Measurements from ENCODE around the gene FXYD2.

DNA sequence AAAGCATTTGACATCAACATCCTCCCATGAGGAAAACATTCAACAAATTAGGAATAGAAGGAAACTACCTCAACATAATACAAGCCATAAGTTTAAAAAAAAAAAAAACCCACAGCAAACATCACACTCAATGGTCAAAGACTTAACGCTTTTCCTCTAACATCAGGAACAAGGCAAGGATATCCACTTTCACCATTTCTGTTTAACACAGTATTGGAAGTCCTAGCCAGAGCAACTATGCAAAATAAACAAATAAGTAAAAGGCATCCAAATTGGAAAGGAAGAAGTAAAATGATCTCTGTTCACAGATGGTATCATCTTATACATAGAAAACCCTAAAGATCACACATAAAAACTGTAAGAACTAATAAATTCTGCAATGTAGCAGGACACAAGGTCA lies 38.8 kb upstream of the FXYD2 start:
- no peak for TF ChIP-seq CTCF (conservative IDR thresholded peaks at IDR 0.05)
- no peak for TF ChIP-seq ZFX (IDR thresholded peaks at IDR 0.05)
